H1 (cell line): ENCODE results near the gene COMT. TPM values are rescaled to one million over a fixed set of nuclear protein-coding genes. Genes with fewer than 3 reads are reported as not detected.
A peak's percentile ranks its signal among the peaks of the same experiment; 100 is the strongest.

Source experiments
- CTCF ChIA-PET: fragments of 300-600 bp; sonication (Branson Sonifier 250); formaldehyde crosslinking; loops from one replicate; lab custom pipeline; 2021; ENCODE audit not compliant: partially characterized antibody; lab: Charles Lee
- POLR2A ChIA-PET: fragments of 300-600 bp; sonication (Branson Sonifier 250); formaldehyde crosslinking; loops from one replicate; lab custom pipeline; 2021; ENCODE audit warnings: inconsistent platforms; ENCODE audit not compliant: partially characterized antibody; lab: Charles Lee
- DNase-seq, 2 experiments: peaks; one replicate each; pipeline versions ENCODE4 v3.0.0 to v3.0.0-alpha.2; 2010 to 2022; ENCODE audit warnings: low spot score in 2 of 2, low read depth in 1 of 2, mixed read lengths in 1 of 2
- FAIRE-seq: peaks from 2 replicates; lab custom pipeline; 2011; peaks lifted over from hg19 to GRCh38; lab: Jason Lieb, UNC
- H2AFZ ChIP-seq: 2 replicates; pipeline ENCODE4 v1.8.1; 2012; ENCODE audit warnings: low read length, inconsistent platforms
- H2AK5ac ChIP-seq: 2 replicates; pipeline ENCODE4 v1.6.1; 2013; ENCODE audit warnings: low read depth, low read length
- H2BK120ac ChIP-seq: replicated peaks from 2 replicates; pipeline ENCODE3; 2013; ENCODE audit warnings: low read depth, low read length, inconsistent platforms
- H2BK12ac ChIP-seq: 2 replicates; pipeline ENCODE4 v1.6.1; 2013; ENCODE audit warnings: low read depth, low read length
- H2BK15ac ChIP-seq: 2 replicates; pipeline ENCODE4 v1.6.1; 2013; ENCODE audit warnings: low read length
- H2BK20ac ChIP-seq: 2 replicates; pipeline ENCODE4 v1.6.1; 2013; ENCODE audit warnings: low read length
- H2BK5ac ChIP-seq: 2 replicates; pipeline ENCODE4 v1.6.1; 2013; ENCODE audit warnings: low read depth, low read length
- H3K14ac ChIP-seq: 2 replicates; pipeline ENCODE4 v1.6.1; 2013; ENCODE audit warnings: inconsistent platforms; ENCODE audit not compliant: insufficient read length
- H3K18ac ChIP-seq: 2 replicates; pipeline ENCODE4 v1.6.1; 2013; ENCODE audit warnings: low read length; ENCODE audit errors: extremely low read depth
- H3K23ac ChIP-seq: 2 replicates; pipeline ENCODE4 v1.6.1; 2013; ENCODE audit warnings: inconsistent platforms; ENCODE audit not compliant: insufficient read length
- H3K23me2 ChIP-seq: 2 replicates; pipeline ENCODE4 v1.6.1; 2013; ENCODE audit warnings: low read depth, low read length
- H3K27ac ChIP-seq: 2 replicates; pipeline ENCODE4 v1.6.1; 2011; ENCODE audit warnings: low read depth, low read length, inconsistent platforms
- H3K27me3 ChIP-seq, 4 experiments: replicated peaks in 1 of 4; 1 replicate in 1 of 4; 2 replicates in 3 of 4; pipeline versions ENCODE4 v1.6.1 to v1.8.1; 2011 to 2013; ENCODE audit warnings: low read length in 3 of 4, mild to moderate bottlenecking in 3 of 4, inconsistent platforms in 2 of 4, mixed read lengths in 2 of 4, moderate library complexity in 1 of 4; ENCODE audit not compliant: control insufficient read depth in 3 of 4, insufficient read depth in 3 of 4; ENCODE audit errors: extremely low read depth in 1 of 4
- H3K36me3 ChIP-seq, 4 experiments: 2 replicates each; pipeline versions ENCODE4 v1.6.1 to v1.8.1; 2011 to 2013; ENCODE audit warnings: mild to moderate bottlenecking in 4 of 4, low read length in 3 of 4, moderate library complexity in 2 of 4, control low read depth in 1 of 4, inconsistent platforms in 1 of 4; ENCODE audit not compliant: insufficient read depth in 4 of 4, control insufficient read depth in 2 of 4
- H3K4ac ChIP-seq: replicated peaks from 2 replicates; pipeline ENCODE3; 2013; ENCODE audit warnings: low read length, low read depth, mixed read lengths, inconsistent platforms; ENCODE audit not compliant: insufficient read length
- H3K4me1 ChIP-seq, 4 experiments: replicated peaks in 1 of 4; 1 replicate in 1 of 4; 2 replicates in 3 of 4; pipeline versions ENCODE4 v1.6.1 to v1.8.1; 2011 to 2013; ENCODE audit warnings: low read length in 3 of 4, inconsistent platforms in 2 of 4, mixed read lengths in 1 of 4; ENCODE audit not compliant: insufficient read depth in 4 of 4, control insufficient read depth in 3 of 4
- H3K4me2 ChIP-seq, 2 experiments: 2 replicates each; pipeline versions ENCODE4 v1.6.1 to v1.8.1; 2011 to 2013; ENCODE audit warnings: low read depth in 2 of 2, low read length in 2 of 2, control low read depth in 1 of 2, inconsistent platforms in 1 of 2, mild to moderate bottlenecking in 1 of 2; ENCODE audit not compliant: insufficient read depth in 1 of 2
- H3K4me3 ChIP-seq, 4 experiments: fragments of 200-600, 300-600 bp in 1 of 4; sonication (generic), shearing (Covaris generic), sonication (Bioruptor Twin) in 1 of 4; 2 replicates each; pipeline versions ENCODE4 v1.5.1 to v1.8.1; 2011 to 2016; ENCODE audit warnings: low read length in 4 of 4, low read depth in 3 of 4, control low read depth in 2 of 4, inconsistent platforms in 2 of 4, mild to moderate bottlenecking in 2 of 4, mixed read lengths in 1 of 4, moderate library complexity in 1 of 4; ENCODE audit not compliant: insufficient read depth in 2 of 4; ENCODE audit errors: extremely low read depth in 1 of 4
- H3K56ac ChIP-seq: replicated peaks from 2 replicates; pipeline ENCODE3; 2013; ENCODE audit warnings: low read depth, mild to moderate bottlenecking, mixed read lengths, low read length, inconsistent platforms; ENCODE audit not compliant: insufficient read length
- H3K79me1 ChIP-seq: 2 replicates; pipeline ENCODE4 v1.6.1; 2013; ENCODE audit warnings: low read depth, low read length, control low read depth
- H3K79me2 ChIP-seq, 2 experiments: 2 replicates each; pipeline versions ENCODE4 v1.6.1 to v1.8.1; 2012 to 2013; ENCODE audit warnings: low read length in 2 of 2, mild to moderate bottlenecking in 2 of 2, inconsistent platforms in 1 of 2; ENCODE audit not compliant: insufficient read depth in 2 of 2, control insufficient read depth in 1 of 2
- H3K9ac ChIP-seq, 4 experiments: replicated peaks in 1 of 4; 1 replicate in 1 of 4; 2 replicates in 3 of 4; pipeline versions ENCODE4 v1.6.1 to v1.8.1; 2011 to 2013; ENCODE audit warnings: low read depth in 3 of 4, low read length in 3 of 4, control low read depth in 2 of 4, mild to moderate bottlenecking in 2 of 4, moderate library complexity in 2 of 4, inconsistent platforms in 1 of 4; ENCODE audit errors: extremely low read depth in 1 of 4
- H3K9me3 ChIP-seq, 2 experiments: 2 replicates each; pipeline versions ENCODE4 v1.6.1 to v1.8.1; 2012 to 2013; ENCODE audit warnings: mild to moderate bottlenecking in 2 of 2, moderate library complexity in 2 of 2, control low read depth in 1 of 2, inconsistent platforms in 1 of 2, low read depth in 1 of 2, low read length in 1 of 2, mixed read lengths in 1 of 2; ENCODE audit not compliant: insufficient read depth in 2 of 2
- H4K20me1 ChIP-seq, 2 experiments: replicated peaks in 1 of 2; 2 replicates each; pipeline versions ENCODE3 to v1.8.1; 2011 to 2013; ENCODE audit warnings: inconsistent platforms in 2 of 2, low read length in 2 of 2, mild to moderate bottlenecking in 1 of 2; ENCODE audit not compliant: insufficient read depth in 2 of 2, control insufficient read depth in 1 of 2
- H4K5ac ChIP-seq: 2 replicates; pipeline ENCODE4 v1.6.1; 2013; ENCODE audit warnings: low read length, low read depth, mixed read lengths, inconsistent platforms; ENCODE audit not compliant: insufficient read length
- H4K8ac ChIP-seq: 2 replicates; pipeline ENCODE4 v1.8.0; 2013; ENCODE audit warnings: mild to moderate bottlenecking, moderate library complexity, low read length, inconsistent platforms; ENCODE audit not compliant: insufficient read depth; ENCODE audit errors: extremely low read depth
- H4K91ac ChIP-seq: replicated peaks from 2 replicates; pipeline ENCODE3; 2013; ENCODE audit warnings: low read length, mixed read lengths, inconsistent platforms; ENCODE audit not compliant: insufficient read length
- CTBP2 ChIP-seq: IDR thresholded peaks from 2 replicates; pipeline ENCODE4 v1.7.0; 2011; ENCODE audit warnings: borderline replicate concordance, mild to moderate bottlenecking, moderate library complexity, mixed read lengths, low read length; ENCODE audit not compliant: insufficient read depth, insufficient read length
- EP300 ChIP-seq, 2 experiments: IDR thresholded peaks; 1 replicate in 1 of 2; 2 replicates in 1 of 2; pipeline ENCODE4 v1.6.1; 2011 to 2012; ENCODE audit warnings: low read depth in 2 of 2, low read length in 2 of 2, mild to moderate bottlenecking in 2 of 2, borderline replicate concordance in 1 of 2, inconsistent platforms in 1 of 2, moderate library complexity in 1 of 2
- SP1 ChIP-seq: IDR thresholded peaks from 2 replicates; pipeline ENCODE4 v1.6.1; 2011; ENCODE audit warnings: low read depth, low read length
- SP4 ChIP-seq: IDR thresholded peaks from 2 replicates; pipeline ENCODE4 v1.6.1; 2012; ENCODE audit warnings: low read length, inconsistent platforms
- TAF1 ChIP-seq: IDR thresholded peaks from 2 replicates; pipeline ENCODE4 v1.6.1; 2011; ENCODE audit warnings: mild to moderate bottlenecking, low read depth, low read length
- TBP ChIP-seq: IDR thresholded peaks from 2 replicates; pipeline ENCODE4 v1.6.1; 2011; ENCODE audit warnings: low read depth, low read length, improper control_type of control experiment
- TCF12 ChIP-seq: IDR thresholded peaks from 2 replicates; pipeline ENCODE4 v1.6.1; 2011; ENCODE audit warnings: low read depth, mild to moderate bottlenecking, low read length
- WGBS, 2 experiments: shearing (Covaris generic) in 1 of 2; methylation state at CpG; one replicate each; pipeline versions ENCODE4 v1.1.6 to v1.1.7; 2013 to 2015; ENCODE audit warnings: low lambda C conversion rate in 2 of 2, mixed read lengths in 2 of 2, inconsistent platforms in 1 of 2, low coverage in 1 of 2, missing lambda C conversion rate in 1 of 2; ENCODE audit not compliant: insufficient replicate concordance in 2 of 2, insufficient coverage in 1 of 2, insufficient read length in 1 of 2; ENCODE audit errors: extremely low coverage in 1 of 2, missing lambda C conversion rate in 1 of 2; 5-methylcytosine and 5-hydroxymethylcytosine counted together
- polyA plus RNA-seq, 7 experiments: library from polyadenylated mRNA; depleted of rRNA in 3 of 7; stranded (reverse) in 5 of 7; unstranded in 2 of 7; fragments of >200 nt in 5 of 7; fragments of 200-250 nt in 2 of 7; gene quantifications; 1 replicate in 5 of 7; 2 replicates in 1 of 7; 4 replicates in 1 of 7; pipeline versions ENCODE4 v1.2.1 to v1.2.3, GENCODE V29; 2011 to 2013; ENCODE audit warnings: missing spikeins in 2 of 7, mixed read lengths in 2 of 7
- total RNA-seq: library from RNA; stranded (reverse); fragmentation: NEBNext Ultra II Directional; extraction: Animal tissue kit (Norgen Biotek cat#: 25700); gene quantifications from 2 replicates; pipeline ENCODE4 v1.2.1, GENCODE V29; 2021

Gene COMT
- total and polyA plus RNA-seq, 2 of the 8 experiments (the other 6 are each of a cell fraction or from before 2014, with no cell fraction given): 15.2 to 33.7 TPM

GRCh38 chr22:19986011-19986409 lies 44.4 kb downstream of the COMT start:
- peaks cover 10 to 21% of the 10 kb centered on the region in 2 experiments for H4K20me1 ChIP-seq
- H2BK5ac ChIP-seq: no peak overlapping the region
- H3K56ac ChIP-seq: no peak overlapping the region
- peaks cover 4% of the 10 kb centered on the region; the same call in 1 of the 2 replicates for H3K23me2 ChIP-seq
- H2BK12ac ChIP-seq: no peak overlapping the region; the same call in 1 of the 2 replicates
- ChIA-PET POLR2A (interaction anchor here (0.7 to 2.7 kb wide), 10 partner anchors 9 to 138 kb away, joined by 3 to 13 read pairs (median 5); no protein-coding TSS in a partner anchor), CTCF (interaction anchor here (0.7 to 5.6 kb wide), 7 partner anchors 10 to 221 kb away, joined by 3 to 58 read pairs (median 3); no protein-coding TSS in a partner anchor)
- no peaks in the 10 kb centered on the region for H3K9me3 ChIP-seq
- no peak overlapping the region for H3K14ac ChIP-seq
- no peak overlapping the region for H3K4ac ChIP-seq
- H2AFZ ChIP-seq: no peak overlapping the region
- H3K79me1 ChIP-seq: peaks cover 24% of the 10 kb centered on the region
- no peak overlapping the region for H4K91ac ChIP-seq
- peak overlapping the region; percentile 74 to 88 (median 82) for H3K4me3 ChIP-seq
- H4K5ac ChIP-seq: no peak overlapping the region
- peak overlapping the region in 3 of 4 experiments; percentile 53 to 73 (median 69); a peak in 5 of 7 replicates for H3K9ac ChIP-seq
- H3K79me2 ChIP-seq: peaks cover 0 to 8% of the 10 kb centered on the region in 2 experiments; a peak in 1 of 4 replicates
- peak overlapping the region; percentile 40; the same call in 1 of the 2 replicates for H2BK15ac ChIP-seq
- WGBS, 2 experiments: 67% methylated on average over 2 of the region's 2 CpGs; no CpG with 5 or more reads in 1 of the 2 experiments
- peak overlapping the region; percentile 89 for H3K4me2 ChIP-seq
- H3K36me3 ChIP-seq: peaks cover 0 to 8% (median 3%) of the 10 kb centered on the region in 4 experiments; a peak in 5 of 8 replicates
- H2BK20ac ChIP-seq: no peak overlapping the region
- no peak overlapping the region for H2BK120ac ChIP-seq
- peak overlapping the region; percentile 66; the same call in 1 of the 2 replicates for H2AK5ac ChIP-seq
- peaks cover 0 to 17% (median 11%) of the 10 kb centered on the region in 4 experiments; a peak in 5 of 7 replicates for H3K4me1 ChIP-seq
- no peak for FAIRE-seq
- no peak overlapping the region for H3K27ac ChIP-seq
- H3K27me3 ChIP-seq: no peaks in the 10 kb centered on the region
- no peak for DNase-seq
- no peak overlapping the region for H4K8ac ChIP-seq
- H3K23ac ChIP-seq: no peak overlapping the region
- no peak for TF ChIP-seq EP300 (IDR thresholded peaks at IDR 0.05; ENCODE audit: borderline replicate concordance in 1 of 2, low read depth in 2 of 2, low read length in 2 of 2)
- no peak for TF ChIP-seq TCF12
- TF ChIP-seq SP4: no peak
- TF ChIP-seq TBP: no peak
- no peak for TF ChIP-seq TAF1
- TF ChIP-seq SP1: no peak
- TF ChIP-seq CTBP2: no peak
- peak overlapping the region; percentile 53; the same call in 1 of the 2 replicates for H3K18ac ChIP-seq
